HG02763 (cell line): ENCODE measurements around the gene PIAS3.
A peak's percentile ranks its signal among the peaks of the same experiment; 100 is the strongest.
"Not testable (repeated sequence)": the region's sequence is repeated elsewhere in the genome, so short reads cannot be mapped to it uniquely, and the experiment has no call there.

ENCODE experiments used
- ATAC-seq: cut with Tn5 transposase; IDR thresholded peaks from one replicate; pipeline ENCODE4 v1.9.1; 2021; ENCODE audit warnings: mild to moderate bottlenecking, moderate library complexity; ENCODE audit not compliant: unreplicated experiment

The PIAS3 gene

DNA sequence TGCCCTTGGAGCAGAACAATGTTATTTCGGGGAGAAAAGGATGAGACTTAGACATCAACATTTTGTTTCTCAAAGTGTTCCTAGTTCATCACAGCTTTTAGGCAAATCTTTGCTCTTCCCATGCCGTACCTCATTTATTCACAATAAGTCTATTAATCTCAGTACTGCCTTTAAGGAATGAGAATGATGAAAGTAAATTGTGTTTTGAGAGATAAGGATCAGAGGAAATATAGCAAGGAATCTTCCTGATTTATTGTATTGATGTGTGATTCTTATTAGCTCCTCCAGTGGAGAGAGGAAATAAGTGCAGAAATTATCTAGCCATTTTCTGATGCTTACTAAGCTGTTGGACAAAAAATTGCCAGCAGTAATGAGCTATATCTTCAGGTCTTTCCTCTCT is 32.9 kb downstream of the PIAS3 start:
- no peak for ATAC-seq

DNA sequence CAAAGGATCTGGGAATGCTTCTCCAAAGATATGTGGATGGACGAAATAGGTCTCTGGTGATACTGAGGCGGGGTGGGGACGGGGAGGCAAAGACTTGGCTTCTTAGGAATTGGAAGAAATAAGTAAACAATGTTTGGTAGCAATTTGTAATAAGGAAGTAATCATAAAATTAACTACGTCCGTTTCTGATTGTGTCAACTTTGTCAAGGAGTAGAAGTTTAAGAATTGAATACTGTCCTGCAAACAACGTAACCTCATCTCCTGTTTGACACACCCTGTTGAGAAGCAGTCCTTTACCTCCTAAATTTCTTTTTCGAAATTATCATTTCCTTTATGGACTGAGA is 34.4 kb downstream of the PIAS3 start:
- ATAC-seq: no peak

DNA sequence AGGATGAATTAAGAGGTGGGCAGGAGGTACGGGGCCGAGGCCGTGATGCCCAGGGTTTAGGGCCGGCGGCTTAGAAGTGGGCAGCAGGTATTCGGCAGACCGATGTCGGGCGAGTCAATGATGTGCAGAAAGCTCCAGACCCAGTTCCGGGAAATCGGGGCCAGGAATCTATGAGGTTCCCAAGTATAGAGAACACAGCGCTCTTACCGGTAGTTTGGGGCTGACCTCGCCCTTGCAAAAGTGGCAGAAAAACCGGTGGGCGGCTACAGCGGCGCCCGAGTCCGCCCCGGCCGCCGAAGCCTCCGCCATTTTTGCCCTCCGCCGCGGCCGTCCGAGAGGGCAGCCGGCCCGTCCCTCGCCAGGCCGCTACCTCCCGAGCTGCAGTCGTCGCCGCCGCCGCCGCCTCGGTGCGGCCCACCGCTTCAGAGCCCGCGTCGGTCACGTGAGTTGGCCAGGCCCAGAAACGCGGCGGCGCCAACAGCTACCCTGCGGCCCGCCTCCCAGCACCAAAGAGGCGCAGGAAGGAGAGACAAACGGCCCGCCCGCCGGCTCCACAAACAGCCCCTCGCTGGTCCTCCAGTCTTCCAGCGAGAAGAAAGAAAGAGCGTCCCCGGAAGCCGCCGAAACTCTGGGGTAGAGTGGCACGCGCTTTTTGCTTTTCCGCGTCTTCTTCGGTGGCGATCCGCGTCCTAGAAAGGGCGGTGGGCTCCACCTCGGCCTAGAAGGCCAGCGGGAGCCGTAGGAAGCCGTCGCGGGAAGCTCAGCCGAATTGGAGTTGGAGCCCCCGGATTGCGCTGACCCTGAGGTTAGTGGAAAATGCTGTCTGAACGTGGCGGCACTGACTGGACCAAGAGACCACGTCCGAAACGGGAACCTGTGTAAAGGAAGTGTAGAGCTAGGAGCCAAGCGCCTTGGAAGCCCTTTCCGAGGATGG is 35.0 kb downstream of the PIAS3 start, which contains the start of the genes POLR3C and RNF115:
Gene POLR3C, plus strand, starts transcription at position 636 of the 934 bp plus-strand sequence. CDS start 1,577 bp downstream, outside the sequence.
Gene RNF115, minus strand, starts transcription at position 531 of the 934 bp plus-strand sequence. Its CDS starts 222 bp downstream, at position 309.
- ATAC-seq: peak; percentile 90

DNA sequence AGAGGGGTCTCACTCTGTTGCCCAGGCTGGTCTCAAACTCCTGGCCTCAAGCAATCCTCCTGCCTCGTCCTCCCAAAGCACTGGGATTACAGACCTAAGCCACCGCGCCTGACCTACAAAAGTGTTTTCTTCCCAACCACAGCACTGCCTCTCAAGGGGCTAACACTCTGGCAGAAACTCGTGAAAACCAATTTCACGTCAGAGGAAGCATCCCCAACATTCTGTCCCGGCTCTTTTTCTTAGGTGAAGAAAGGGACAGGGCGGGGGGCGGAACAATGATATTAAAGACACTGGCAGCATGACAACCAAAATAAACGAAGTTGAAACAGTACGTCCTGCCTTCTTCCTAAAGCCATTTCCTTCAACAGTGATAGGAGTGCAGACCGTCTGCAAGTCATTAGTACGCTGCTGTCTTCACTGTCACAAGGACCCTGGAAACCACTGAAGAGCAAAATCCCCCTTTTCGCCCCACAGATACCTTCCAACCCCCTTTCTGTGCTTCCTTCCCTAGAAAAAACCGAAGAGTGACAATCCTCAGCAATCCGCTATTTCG is 36.0 kb downstream of the PIAS3 start:
- ATAC-seq: not testable (repeated sequence)

DNA sequence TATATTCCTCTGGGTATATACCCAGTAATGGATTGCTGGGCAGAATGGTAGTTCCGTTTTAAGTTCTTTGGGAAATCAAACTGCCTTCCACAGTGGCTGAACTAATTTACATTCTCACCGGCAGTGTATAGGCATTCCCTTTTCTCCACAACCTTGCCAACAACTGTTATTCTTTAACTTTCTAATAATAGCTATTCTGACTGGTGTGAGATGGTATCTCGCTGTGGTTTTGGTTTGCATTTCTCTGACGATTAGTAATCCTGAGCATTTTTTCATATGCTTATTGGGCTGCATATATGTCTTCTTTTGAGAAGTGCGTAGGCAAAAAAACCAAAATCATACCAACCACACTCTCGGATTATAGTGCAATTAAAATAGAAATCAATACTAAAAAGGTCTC is 40.8 kb downstream of the PIAS3 start:
- not testable (repeated sequence) for ATAC-seq

DNA sequence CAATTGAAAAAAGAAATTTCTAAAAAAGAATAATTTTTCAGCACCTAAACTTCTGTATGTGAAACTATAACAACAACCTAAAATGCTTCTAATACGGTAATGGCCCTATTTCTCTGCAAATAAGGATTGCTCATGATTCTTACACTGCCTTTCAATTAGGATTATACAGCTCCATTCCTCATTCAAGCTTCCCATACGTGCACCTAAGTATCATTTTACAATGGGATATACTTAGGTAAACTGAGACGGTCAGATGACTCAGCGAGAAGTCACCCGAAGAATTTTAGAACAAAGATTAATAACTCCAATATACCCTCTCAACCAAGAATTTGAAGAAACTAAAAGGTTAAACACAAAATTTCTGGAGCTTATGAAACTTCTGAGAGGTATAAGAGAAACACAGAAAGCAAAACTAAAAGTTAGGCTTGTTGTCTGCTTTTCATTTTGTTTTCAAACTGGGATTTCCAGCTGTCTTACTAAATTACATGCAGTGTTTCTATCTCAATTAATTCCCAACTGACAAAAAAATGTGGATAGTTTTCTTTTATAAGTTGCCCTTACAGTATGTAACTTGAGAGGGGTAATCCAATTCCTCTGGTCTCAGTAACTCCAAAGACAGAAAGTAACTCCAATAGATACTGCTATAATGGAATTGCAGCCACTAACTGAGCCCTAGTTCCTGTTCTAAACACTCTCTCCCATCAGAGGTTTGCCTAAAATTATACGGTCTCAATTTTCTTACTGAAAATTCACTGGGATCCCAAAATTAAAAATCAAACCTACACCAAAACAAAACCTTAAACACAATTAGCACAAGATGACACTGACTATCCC is 45.7 kb downstream of the PIAS3 start:
- ATAC-seq: not testable (repeated sequence)

DNA sequence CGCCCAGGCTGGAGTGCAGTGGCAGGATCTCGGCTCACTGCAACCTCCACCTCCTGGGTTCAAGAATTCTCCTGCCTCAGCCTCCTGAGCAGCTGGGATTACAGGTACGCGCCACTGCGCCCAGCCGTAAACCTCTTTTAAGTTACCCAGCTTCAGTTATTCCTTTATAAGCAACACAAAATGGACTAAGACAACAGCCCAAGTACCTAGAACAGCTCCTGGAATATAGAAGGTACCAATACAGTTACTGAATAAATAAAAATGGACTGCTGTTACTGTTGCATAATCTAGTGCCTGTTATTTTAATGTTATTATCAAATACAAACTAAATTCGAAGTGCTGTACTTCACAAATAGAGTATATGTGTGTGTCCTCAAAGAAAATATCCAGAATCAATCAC is 52.0 kb downstream of the PIAS3 start:
- no peak for ATAC-seq

DNA sequence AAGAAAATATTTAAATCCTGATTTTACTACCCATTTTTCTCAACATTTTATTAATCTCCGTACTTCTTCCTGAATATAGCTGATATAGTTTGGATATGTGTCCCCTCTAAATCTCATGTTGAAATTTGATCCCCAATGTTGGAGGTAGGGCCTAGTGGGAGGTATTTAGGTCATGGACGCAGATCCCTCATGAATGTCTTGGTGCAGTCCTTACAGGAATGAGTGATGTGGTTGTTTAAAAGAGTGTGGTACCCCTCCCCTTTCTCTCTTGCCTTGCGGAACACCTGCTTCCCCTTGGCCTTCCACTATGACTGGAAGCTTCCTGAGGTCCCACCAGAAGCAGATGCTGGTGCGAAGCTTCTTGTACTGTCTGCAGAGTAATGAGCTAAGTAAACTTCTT is 52.5 kb downstream of the PIAS3 start:
- ATAC-seq: no peak

DNA sequence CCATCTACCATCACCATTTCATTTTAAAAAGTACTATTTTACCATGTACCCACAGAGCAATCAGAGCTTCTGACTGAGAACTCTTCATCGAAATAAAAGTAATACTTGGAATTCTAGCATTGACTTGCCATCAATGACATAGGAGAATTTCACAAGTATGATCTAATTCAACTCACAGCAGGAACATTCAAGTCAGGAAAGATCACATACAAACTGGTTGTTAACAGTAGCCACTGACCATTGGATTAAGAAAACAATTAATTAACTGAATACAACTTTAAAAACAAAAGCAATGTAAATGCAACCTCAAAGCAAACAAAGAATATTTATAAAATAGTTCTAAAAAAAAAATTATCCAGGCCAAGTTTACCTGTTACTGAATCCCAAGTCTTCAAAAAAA is 53.8 kb downstream of the PIAS3 start:
- no peak for ATAC-seq

GRCh38 chr1:145804235-145805045 is 54.4 kb downstream of the PIAS3 start:
- no peak for ATAC-seq

- ATAC-seq: no peak
These were observed 59.1 kb downstream of the PIAS3 start for GRCh38 chr1:145799806-145800205.
